ENCODE results near the gene MTIF3. TPM values are rescaled to one million over a fixed set of nuclear protein-coding genes. Genes with fewer than 3 reads are reported as not detected.

MTIF3 gene, protein sequence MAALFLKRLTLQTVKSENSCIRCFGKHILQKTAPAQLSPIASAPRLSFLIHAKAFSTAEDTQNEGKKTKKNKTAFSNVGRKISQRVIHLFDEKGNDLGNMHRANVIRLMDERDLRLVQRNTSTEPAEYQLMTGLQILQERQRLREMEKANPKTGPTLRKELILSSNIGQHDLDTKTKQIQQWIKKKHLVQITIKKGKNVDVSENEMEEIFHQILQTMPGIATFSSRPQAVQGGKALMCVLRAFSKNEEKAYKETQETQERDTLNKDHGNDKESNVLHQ
- total RNA-seq (100 to 1,000 TPM in 1 of 4 donors, 10 to 100 TPM in 3; 64.3 to 102 (median 74.4) TPM), polyA plus RNA-seq (100 to 1,000 TPM in 1 of 3 donors, 10 to 100 TPM in 2; 72.9 to 125 (median 86.5) TPM)

DNA sequence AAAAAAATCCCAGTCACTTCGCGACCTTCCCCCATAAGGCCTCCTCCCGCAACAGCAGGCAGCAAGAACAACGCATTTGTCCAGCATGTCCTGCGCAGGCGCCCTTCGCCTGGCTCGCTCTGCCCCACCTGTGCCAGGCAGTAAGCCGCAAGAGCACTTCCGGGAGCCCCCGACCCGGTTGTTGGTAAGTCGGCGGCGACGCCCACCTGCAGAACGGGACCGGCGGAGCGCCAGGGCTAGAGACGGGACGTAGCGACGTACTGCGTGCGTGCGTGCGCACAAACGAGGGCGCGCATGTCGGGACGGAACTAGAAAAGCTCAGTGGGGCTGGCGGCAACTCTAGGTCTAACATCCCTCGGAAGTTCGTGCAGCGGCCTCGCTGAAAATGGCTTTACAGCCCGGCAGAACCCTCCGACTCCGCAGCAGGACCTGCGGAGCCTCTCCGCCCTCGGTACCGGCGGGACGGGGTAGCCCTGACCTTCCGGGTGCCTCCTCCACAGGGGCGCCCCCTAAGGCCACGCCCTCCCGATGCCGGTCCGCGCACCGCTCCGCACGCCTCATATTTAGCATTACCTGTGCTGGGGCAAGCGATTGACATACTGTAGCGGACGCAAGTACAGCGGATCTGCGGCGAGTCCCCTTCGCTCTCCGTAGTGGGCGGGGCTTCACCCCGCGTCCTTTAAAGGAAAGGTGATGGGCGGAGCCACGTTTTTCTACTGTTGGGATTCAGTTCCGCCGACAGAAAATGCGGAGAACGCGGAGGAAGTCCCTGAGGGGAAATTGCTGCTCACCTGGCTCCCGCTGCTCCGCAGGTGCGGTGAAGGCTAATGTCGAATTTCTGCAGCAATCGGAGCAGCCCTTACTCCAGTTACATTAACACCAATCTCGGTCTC is at the start of gene MTIF3:
TSS of gene MTIF3 (minus strand) at position 629 of the 893 bp plus-strand sequence. CDS start 10,116 bp downstream, outside the sequence.
- Histone ChIP-seq H3K36me3 (no peaks in the 10 kb centered on the region), H3K4me3 (peak within 1 kb of the TSS; percentile 68 to 98 (median 90)), H3K27me3 (no peaks in the 10 kb centered on the region), H3K9me3 (no peaks in the 10 kb centered on the region), H3K4me1 (peaks cover 0 to 45% (median 28%) of the 10 kb centered on the region in 4 donors), H3K27ac (peak within 1 kb of the TSS; percentile 95 to 100 (median 98))
- DNase-seq = peak; percentile 96
- TF ChIP-seq POLR2AphosphoS5 (IDR thresholded peaks at IDR 0.05) (peak; percentile 81 to 88 (median 85)), EP300 (IDR thresholded peaks at IDR 0.05) (peak in 1 of 4 donors; percentile 16), POLR2A (IDR thresholded peaks at IDR 0.05) (peak; percentile 78 to 84)
- TF ChIP-seq, protein P1, sequence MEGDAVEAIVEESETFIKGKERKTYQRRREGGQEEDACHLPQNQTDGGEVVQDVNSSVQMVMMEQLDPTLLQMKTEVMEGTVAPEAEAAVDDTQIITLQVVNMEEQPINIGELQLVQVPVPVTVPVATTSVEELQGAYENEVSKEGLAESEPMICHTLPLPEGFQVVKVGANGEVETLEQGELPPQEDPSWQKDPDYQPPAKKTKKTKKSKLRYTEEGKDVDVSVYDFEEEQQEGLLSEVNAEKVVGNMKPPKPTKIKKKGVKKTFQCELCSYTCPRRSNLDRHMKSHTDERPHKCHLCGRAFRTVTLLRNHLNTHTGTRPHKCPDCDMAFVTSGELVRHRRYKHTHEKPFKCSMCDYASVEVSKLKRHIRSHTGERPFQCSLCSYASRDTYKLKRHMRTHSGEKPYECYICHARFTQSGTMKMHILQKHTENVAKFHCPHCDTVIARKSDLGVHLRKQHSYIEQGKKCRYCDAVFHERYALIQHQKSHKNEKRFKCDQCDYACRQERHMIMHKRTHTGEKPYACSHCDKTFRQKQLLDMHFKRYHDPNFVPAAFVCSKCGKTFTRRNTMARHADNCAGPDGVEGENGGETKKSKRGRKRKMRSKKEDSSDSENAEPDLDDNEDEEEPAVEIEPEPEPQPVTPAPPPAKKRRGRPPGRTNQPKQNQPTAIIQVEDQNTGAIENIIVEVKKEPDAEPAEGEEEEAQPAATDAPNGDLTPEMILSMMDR (IDR thresholded peaks at IDR 0.05) = peak in 1 of 4 experiments; percentile 32
- WGBS, 2 donors = 0% methylated on average over 81 of the region's 81 CpGs
- intact Hi-C loops (cut with DNase I) = loop anchor here (1.0 to 5.0 kb wide), 6 partner anchors 25 to 687 kb away; partner anchors contain the start of genes LNX2, PAN3, POLR1D and RPL21

DNA sequence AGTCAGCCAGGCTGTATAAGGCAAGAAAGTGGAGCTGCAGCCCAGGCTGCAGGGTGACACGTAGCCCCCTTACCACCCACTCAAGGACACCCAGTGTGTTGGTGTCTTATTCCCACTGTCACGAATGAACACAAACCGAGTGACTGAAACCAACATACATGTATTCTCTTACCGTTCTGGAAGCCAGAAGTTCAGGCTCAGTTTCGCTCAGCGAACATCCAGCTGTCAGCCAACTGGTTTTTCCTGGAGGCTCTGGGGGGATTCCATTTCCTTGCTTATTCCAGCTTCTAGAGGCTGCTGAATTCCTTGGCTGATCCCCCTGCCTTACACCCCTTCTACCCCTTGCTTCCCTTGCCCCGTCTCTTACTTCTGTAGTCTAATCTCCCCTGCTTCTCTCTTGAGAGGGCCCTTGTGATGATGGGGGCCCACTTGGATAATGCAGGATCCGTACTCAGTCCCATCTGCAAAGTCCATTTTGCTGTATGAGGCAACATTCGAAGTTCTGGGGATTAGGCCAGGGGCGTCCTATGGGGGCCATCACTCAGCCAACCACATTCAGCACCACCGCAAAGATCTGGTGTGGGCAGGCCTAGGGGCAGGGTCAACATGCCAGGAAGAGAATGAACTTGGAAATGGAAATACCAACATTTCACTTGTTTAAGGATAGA is 47.3 kb upstream of the MTIF3 start:
- no peak overlapping the region for H3K4me3 ChIP-seq
- WGBS, 2 donors = 93 to 96% methylated on average over 11 of the region's 11 CpGs
- TF ChIP-seq POLR2A (IDR thresholded peaks at IDR 0.05) = no peak
- TF ChIP-seq, protein P1 (IDR thresholded peaks at IDR 0.05) = no peak
- no peak for TF ChIP-seq POLR2AphosphoS5 (IDR thresholded peaks at IDR 0.05)
- TF ChIP-seq EP300 (IDR thresholded peaks at IDR 0.05) = no peak
- H3K9me3 ChIP-seq = no peaks in the 10 kb centered on the region
- no peaks in the 10 kb centered on the region for H3K4me1 ChIP-seq
- intact Hi-C loops (cut with DNase I) = no loop called here
- H3K27ac ChIP-seq = no peak overlapping the region
- H3K27me3 ChIP-seq = no peaks in the 10 kb centered on the region
- H3K36me3 ChIP-seq = no peaks in the 10 kb centered on the region
- no peak for DNase-seq

DNA sequence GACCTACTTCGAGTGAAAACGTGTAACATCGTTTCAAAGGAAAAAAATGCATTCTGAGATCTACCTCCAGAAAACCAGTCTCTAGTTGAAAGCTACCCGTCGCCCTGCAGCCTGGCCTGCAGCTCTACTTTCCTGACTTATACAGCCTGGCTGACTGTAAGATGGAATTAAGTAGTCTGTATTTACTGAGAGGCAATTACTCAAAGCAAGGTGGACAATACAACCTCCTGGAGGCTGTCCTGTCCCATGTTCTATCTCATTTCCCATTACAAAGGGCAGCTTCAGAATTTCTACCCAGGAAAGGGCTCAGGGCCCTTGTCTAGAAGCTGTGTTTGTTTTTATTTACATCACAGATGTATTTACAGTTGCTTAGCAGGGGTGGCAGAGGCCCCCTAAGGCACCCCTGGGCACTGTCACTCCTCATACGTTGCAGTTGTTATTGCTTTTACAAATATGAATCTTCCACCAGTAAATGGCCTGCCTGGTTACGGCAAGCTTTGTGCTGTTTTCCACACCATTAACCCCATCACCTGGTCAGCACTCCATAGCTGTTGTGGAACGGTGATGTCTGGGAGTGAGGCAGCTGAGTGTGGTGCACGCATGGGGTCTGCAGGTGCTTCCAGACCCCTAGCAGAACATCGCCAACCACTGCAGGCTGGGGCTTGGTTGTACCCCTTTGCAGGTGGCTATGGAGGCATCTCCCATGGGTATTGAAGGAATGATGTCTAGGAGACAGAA is 46.3 kb upstream of the MTIF3 start:
- no peaks in the 10 kb centered on the region for H3K36me3 ChIP-seq
- 74 to 84% methylated on average over 10 of the region's 10 CpGs for WGBS, 2 donors
- H3K4me3 ChIP-seq = no peak overlapping the region
- intact Hi-C loops (cut with DNase I) = no loop called here
- no peaks in the 10 kb centered on the region for H3K27me3 ChIP-seq
- no peaks in the 10 kb centered on the region for H3K9me3 ChIP-seq
- no peak for DNase-seq
- no peaks in the 10 kb centered on the region for H3K4me1 ChIP-seq
- TF ChIP-seq POLR2AphosphoS5 (IDR thresholded peaks at IDR 0.05) (no peak), EP300 (IDR thresholded peaks at IDR 0.05) (no peak), POLR2A (IDR thresholded peaks at IDR 0.05) (no peak)
- TF ChIP-seq, protein P1 (IDR thresholded peaks at IDR 0.05) = no peak
- H3K27ac ChIP-seq = no peak overlapping the region

DNA sequence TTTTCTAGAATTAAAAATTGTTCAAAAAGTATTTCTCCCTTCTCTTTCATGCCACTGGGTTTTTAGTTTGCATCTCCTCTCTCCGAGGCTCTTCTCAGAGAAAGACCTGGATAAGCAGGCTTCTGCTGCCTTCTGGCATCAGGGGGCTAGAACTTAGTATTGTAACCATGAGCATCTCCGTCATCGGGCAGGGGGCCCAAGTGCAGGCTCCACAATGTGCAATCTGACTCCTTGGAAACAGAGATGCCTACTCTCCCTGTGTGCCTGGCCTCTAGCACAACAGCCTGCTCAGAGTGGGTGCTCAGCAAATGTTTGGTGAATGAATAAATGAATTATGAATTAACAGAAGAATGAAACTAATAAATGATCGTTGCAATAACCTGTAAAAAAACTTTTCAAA is 45.6 kb upstream of the MTIF3 start:
- intact Hi-C loops (cut with DNase I) = no loop called here
- H3K4me1 ChIP-seq = no peaks in the 10 kb centered on the region
- TF ChIP-seq POLR2A (IDR thresholded peaks at IDR 0.05) = no peak
- TF ChIP-seq POLR2AphosphoS5 (IDR thresholded peaks at IDR 0.05) = no peak
- no peak for TF ChIP-seq EP300 (IDR thresholded peaks at IDR 0.05)
- TF ChIP-seq, protein P1 (IDR thresholded peaks at IDR 0.05) = no peak
- H3K9me3 ChIP-seq = no peaks in the 10 kb centered on the region
- no peak overlapping the region for H3K27ac ChIP-seq
- H3K4me3 ChIP-seq = no peak overlapping the region
- H3K36me3 ChIP-seq = no peaks in the 10 kb centered on the region
- H3K27me3 ChIP-seq = no peaks in the 10 kb centered on the region
- WGBS, 2 donors = 83 to 87% methylated on average over 4 of the region's 4 CpGs
- DNase-seq = no peak
